22Rv1 (cell line): ENCODE results near the gene VGLL4.
"Not testable (repeated sequence)": the region's sequence is repeated elsewhere in the genome, so short reads cannot be mapped to it uniquely, and the experiment has no call there.

Experiments
- H3K27ac ChIP-seq: fragments of 450-650 bp; 2 replicates; pipeline ENCODE4 v1.5.1; 2017
- CTCF ChIP-seq: fragments of 450-650 bp; IDR thresholded peaks from 2 replicates; pipeline ENCODE4 v1.5.1; 2017; ENCODE audit warnings: mild to moderate bottlenecking
- ZFX ChIP-seq: fragments of 450-650 bp; IDR thresholded peaks from 2 replicates; pipeline ENCODE4 v1.6.1; 2017; ENCODE audit warnings: antibody characterized with exemption, borderline replicate concordance

Gene VGLL4

GRCh38 chr3:11522953-11523571, 120.7 kb downstream of the VGLL4 start:
- TF ChIP-seq ZFX (no peak), CTCF (no peak)

DNA sequence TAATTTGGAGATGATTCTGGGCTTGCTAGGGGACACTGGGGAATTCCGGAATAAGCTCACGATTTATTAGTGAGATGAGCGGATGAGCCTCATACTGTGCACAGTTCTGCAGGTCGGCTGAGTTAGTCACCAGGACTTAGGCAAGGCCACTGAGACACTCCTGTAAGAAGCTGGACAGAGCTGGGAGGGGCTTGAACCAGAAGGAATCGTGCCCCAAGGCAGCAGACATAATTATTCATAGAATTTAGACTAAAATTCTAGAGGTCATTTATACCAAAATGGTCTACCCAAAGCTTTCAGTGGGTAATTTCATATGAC, 121.4 kb downstream of the VGLL4 start:
- TF ChIP-seq CTCF (no peak), ZFX (no peak)

More at GRCh38 chr3:11522953-11523571, 120.7 kb downstream of the VGLL4 start:
- H3K27ac ChIP-seq: no peak overlapping the region

DNA sequence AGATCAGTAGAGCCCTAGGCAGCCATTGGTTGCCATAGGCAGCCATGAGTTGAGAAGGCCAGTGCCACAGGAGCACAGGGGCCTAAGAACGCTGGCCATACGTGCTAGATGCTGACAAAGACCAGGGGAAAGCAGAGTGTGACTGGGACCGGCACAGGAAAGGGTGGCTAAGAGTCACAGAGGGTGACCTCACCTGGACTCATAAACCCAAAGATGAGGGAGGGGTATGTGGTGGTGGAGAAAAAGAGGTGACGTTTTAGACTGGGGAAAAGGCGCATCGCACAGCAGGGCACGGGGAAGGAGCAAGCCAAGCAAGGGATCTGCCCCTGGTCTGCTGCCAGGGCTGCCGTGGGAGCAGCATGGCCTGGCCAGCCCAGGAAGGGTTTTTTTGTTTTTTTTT, 122.5 kb downstream of the VGLL4 start:
- TF ChIP-seq CTCF (no peak), ZFX (no peak)
- no peak overlapping the region for H3K27ac ChIP-seq

More for the DNA sequence above, 121.4 kb downstream of the VGLL4 start:
- no peak overlapping the region for H3K27ac ChIP-seq

- TF ChIP-seq ZFX (no peak), CTCF (no peak)
Measured at GRCh38 chr3:11517601-11518000, 126.1 kb downstream of the VGLL4 start.

DNA sequence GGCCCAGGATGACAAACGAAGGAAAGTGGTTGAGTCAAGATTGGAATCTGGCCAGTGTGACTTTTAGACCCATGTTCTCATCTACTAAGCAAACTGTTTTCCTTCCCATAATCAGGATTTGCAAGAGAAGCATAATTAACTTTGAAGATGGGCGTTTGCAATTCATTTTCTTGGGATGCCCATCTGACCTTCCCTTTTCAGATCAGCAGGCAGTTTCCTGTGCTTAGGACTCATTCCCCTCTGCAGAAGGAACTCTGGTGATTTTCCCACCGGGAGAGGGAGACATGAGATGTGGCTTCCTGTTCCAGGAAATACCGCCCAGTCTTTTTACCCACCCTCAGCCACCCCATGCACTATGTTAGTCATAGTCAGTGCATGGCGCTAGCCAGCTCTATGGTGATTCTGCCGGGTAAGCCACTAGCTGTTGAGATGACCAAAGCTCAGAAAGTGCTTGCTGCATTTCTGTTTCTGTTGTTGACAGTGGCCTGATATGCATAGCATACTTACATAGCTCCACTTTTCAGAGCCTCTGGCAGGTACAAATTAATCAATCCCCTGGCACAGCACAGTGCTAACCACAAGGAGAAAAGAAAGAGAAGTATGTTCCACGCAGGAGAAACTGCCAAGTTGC, 129.4 kb downstream of the VGLL4 start:
- TF ChIP-seq CTCF (no peak), ZFX (no peak)
- no peak overlapping the region for H3K27ac ChIP-seq

More at GRCh38 chr3:11517601-11518000, 126.1 kb downstream of the VGLL4 start:
- no peak overlapping the region for H3K27ac ChIP-seq

DNA sequence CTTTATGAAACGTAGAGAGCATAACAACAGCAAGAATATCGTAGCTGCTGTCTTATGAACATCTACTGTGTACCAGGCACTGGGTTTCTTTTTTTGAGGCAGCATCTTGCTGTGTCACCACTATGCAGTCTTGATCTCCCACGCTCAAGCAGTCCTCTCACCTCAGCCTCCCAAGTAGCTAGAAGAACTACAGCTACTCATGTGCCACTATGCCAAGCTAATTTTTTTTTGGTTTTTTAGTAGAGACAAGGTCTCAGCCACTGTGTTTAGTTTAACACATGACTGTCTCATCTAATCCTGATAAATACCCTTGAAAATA, 129.9 kb downstream of the VGLL4 start:
- TF ChIP-seq CTCF (no peak), ZFX (no peak)
- H3K27ac ChIP-seq: no peak overlapping the region

DNA sequence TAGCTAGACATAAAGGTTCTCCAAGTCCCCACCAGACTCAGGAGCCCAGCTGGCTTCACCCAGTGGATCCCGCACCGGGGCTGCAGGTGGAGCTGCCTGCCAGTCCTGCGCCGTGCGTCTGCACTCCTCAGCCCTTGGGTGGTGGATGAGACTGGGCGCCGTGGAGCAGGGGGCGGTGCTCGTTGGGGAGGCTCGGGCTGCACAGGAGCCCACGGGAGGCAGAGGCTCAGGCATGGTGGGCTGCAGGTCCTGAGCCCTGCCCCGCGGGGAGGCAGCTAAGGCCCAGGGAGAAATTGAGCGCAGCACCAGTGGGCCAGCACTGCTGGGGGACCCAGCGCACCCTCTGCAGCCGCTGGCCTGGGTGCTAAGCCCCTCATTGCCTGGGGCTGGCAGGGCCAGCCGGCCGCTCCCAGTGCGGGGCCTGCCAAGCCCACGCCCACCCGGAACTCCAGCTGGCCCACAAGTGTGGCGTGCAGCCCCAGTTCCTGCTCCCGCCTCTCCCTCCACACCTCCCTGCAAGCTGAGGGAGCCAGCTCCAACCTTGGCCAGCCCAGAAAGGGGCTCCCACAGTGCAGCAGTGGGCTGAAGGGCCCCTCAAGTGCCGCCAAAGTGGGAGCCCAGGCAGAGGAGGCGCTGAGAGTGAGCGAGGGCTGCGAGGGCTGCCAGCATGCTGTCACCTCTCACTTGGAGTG, 130.4 kb downstream of the VGLL4 start:
- not testable (repeated sequence) for H3K27ac ChIP-seq

DNA sequence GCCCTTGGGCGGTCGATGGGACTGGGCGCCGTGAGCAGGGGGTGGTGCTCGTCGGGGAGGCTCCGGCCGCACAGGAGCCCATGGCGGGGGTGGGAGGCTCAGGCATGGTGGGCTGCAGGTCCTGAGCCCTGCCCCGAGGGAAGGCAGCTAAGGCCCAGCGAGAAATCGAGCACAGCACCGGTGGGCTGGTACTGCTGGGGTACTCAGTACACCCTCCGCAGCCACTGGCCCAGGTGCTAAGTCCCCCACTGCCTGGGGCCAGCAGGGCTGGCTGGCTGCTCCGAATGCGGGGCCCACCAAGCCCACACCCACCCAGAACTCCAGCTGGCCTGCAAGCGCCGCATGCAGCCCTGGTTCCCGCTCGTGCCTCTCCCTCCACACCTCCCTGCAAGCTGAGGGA, 132.1 kb downstream of the VGLL4 start:
- not testable (repeated sequence) for H3K27ac ChIP-seq
